Activated naive CD4-positive, alpha-beta T cell treated with anti-CD3 and anti-CD28 coated beads for 36 hours (primary cell): Measurements from ENCODE around the gene IQCB1. TPM values are rescaled to one million over a fixed set of nuclear protein-coding genes. Genes with fewer than 3 reads are reported as not detected.
"Not testable (repeated sequence)": the region's sequence is repeated elsewhere in the genome, so short reads cannot be mapped to it uniquely, and the experiment has no call there.

Source experiments
- CTCF ChIA-PET: fragments of 350-600 bp; sonication (Branson Sonifier 250); formaldehyde crosslinking; loops from one replicate; lab custom pipeline; 2021; ENCODE audit warnings: antibody characterized with exemption; lab: Charles Lee
- DNase-seq: peaks from one replicate; pipeline ENCODE4 v3.0.0-alpha.2; 2020
- H3K27ac Mint-ChIP-seq: one replicate; pipeline ENCODE4 v1.8.0; 2021; ENCODE audit warnings: mild to moderate bottlenecking, mixed read lengths
- H3K27me3 Mint-ChIP-seq: one replicate; pipeline ENCODE4 v1.8.0; 2021; ENCODE audit warnings: low read depth, mixed read lengths
- H3K36me3 Mint-ChIP-seq: one replicate; pipeline ENCODE4 v1.8.0; 2021; ENCODE audit warnings: low read depth, mixed read lengths
- H3K4me1 Mint-ChIP-seq: one replicate; pipeline ENCODE4 v1.8.0; 2021; ENCODE audit warnings: low read depth, mixed read lengths
- H3K4me3 Mint-ChIP-seq: one replicate; pipeline ENCODE4 v1.8.0; 2021; ENCODE audit warnings: mild to moderate bottlenecking, moderate library complexity, mixed read lengths
- H3K9me3 Mint-ChIP-seq: one replicate; pipeline ENCODE4 v1.8.0; 2021; ENCODE audit warnings: mixed read lengths
- intact Hi-C: fragments of 100-400 bp; cut with micrococcal nuclease; formaldehyde crosslinking; loops from one replicate; pipeline ENCODE4 v1.15.1; 2023
- total RNA-seq, 2 experiments: library from RNA; stranded (reverse); gene quantifications; one replicate each; pipeline ENCODE4 v1.2.3, GENCODE V29; 2021

The IQCB1 gene
- total RNA-seq: 10 to 100 TPM; 36.5 to 37.8 TPM

- Mint-ChIP-seq H3K4me3 (peak within 1 kb of the TSS; percentile 95), H3K4me1 (peaks cover 36% of the 10 kb centered on the region), H3K27me3 (no peaks in the 10 kb centered on the region), H3K36me3 (peaks cover 31% of the 10 kb centered on the region), H3K9me3 (no peaks in the 10 kb centered on the region), H3K27ac (peak within 1 kb of the TSS; percentile 88)
- intact Hi-C loops: loop anchor here (1.0 to 10.0 kb wide), 14 partner anchors 86 to 1750 kb away; partner anchors contain the start of genes FAM162A, GOLGB1, GSK3B and GTF2E1
- peak; percentile 97 for DNase-seq
- CTCF ChIA-PET: interaction anchor here (0.6 kb wide), 1 partner anchor 162 kb away, joined by 3 read pairs; no protein-coding TSS in a partner anchor
These were observed at the start of gene IQCB1, which contains the start of gene EAF2 for GRCh38 chr3:121834671-121835464. TSS of gene IQCB1 (minus strand) at chr3:121835060. CDS start at chr3:121828960, 6,100 bp downstream. TSS of gene EAF2 (plus strand) at chr3:121835209. CDS start at chr3:121835286, 77 bp downstream.

- Mint-ChIP-seq H3K27ac (no peak overlapping the region), H3K9me3 (no peaks in the 10 kb centered on the region), H3K36me3 (no peaks in the 10 kb centered on the region), H3K4me1 (no peaks in the 10 kb centered on the region), H3K4me3 (no peak overlapping the region), H3K27me3 (no peaks in the 10 kb centered on the region)
- CTCF ChIA-PET: interaction anchor here (0.9 to 1.1 kb wide), 2 partner anchors 9 to 375 kb away, joined by 3 read pairs; no protein-coding TSS in a partner anchor
- no peak for DNase-seq
- intact Hi-C loops: loop anchor here (1.0 to 2.0 kb wide), 6 partner anchors 112 to 417 kb away; no protein-coding TSS in a partner anchor
These were observed 48.6 kb upstream of the IQCB1 start for GRCh38 chr3:121883507-121883906.

- Mint-ChIP-seq H3K4me3 (no peak overlapping the region), H3K27ac (no peak overlapping the region), H3K27me3 (no peaks in the 10 kb centered on the region), H3K4me1 (no peaks in the 10 kb centered on the region), H3K36me3 (peaks cover 3% of the 10 kb centered on the region), H3K9me3 (no peaks in the 10 kb centered on the region)
- DNase-seq: no peak
- intact Hi-C loops: no loop called here
- CTCF ChIA-PET: no interaction called here
These were observed 43.6 kb upstream of the IQCB1 start for GRCh38 chr3:121878411-121878810.

GRCh38 chr3:121871430-121871829 lies 36.6 kb upstream of the IQCB1 start:
- no peak for DNase-seq
- Mint-ChIP-seq H3K27me3 (no peaks in the 10 kb centered on the region), H3K27ac (no peak overlapping the region), H3K36me3 (peaks cover 8% of the 10 kb centered on the region), H3K4me1 (peaks cover 6% of the 10 kb centered on the region), H3K9me3 (no peaks in the 10 kb centered on the region), H3K4me3 (no peak overlapping the region)
- CTCF ChIA-PET: no interaction called here
- intact Hi-C loops: no loop called here

GRCh38 chr3:121870717-121871116 lies 35.9 kb upstream of the IQCB1 start:
- peaks cover 6% of the 10 kb centered on the region for H3K4me1 Mint-ChIP-seq
- no peak overlapping the region for H3K4me3 Mint-ChIP-seq
- intact Hi-C loops: no loop called here
- no peaks in the 10 kb centered on the region for H3K9me3 Mint-ChIP-seq
- no peak overlapping the region for H3K27ac Mint-ChIP-seq
- no peaks in the 10 kb centered on the region for H3K27me3 Mint-ChIP-seq
- DNase-seq: no peak
- CTCF ChIA-PET: no interaction called here
- H3K36me3 Mint-ChIP-seq: peaks cover 11% of the 10 kb centered on the region

GRCh38 chr3:121869736-121870135 lies 34.9 kb upstream of the IQCB1 start:
- Mint-ChIP-seq H3K4me1 (peaks cover 6% of the 10 kb centered on the region), H3K4me3 (no peak overlapping the region), H3K27ac (no peak overlapping the region), H3K9me3 (no peaks in the 10 kb centered on the region), H3K27me3 (no peaks in the 10 kb centered on the region), H3K36me3 (peaks cover 12% of the 10 kb centered on the region)
- DNase-seq: no peak
- CTCF ChIA-PET: no interaction called here
- intact Hi-C loops: no loop called here

- CTCF ChIA-PET: no interaction called here
- Mint-ChIP-seq H3K27ac (no peak overlapping the region), H3K4me1 (no peaks in the 10 kb centered on the region), H3K4me3 (no peak overlapping the region), H3K27me3 (no peaks in the 10 kb centered on the region), H3K36me3 (peaks cover 37% of the 10 kb centered on the region), H3K9me3 (no peaks in the 10 kb centered on the region)
- intact Hi-C loops: no loop called here
- no peak for DNase-seq
These were observed 28.9 kb upstream of the IQCB1 start for GRCh38 chr3:121863801-121864200.

- CTCF ChIA-PET, DNase-seq, H3K4me1 Mint-ChIP-seq, H3K27ac Mint-ChIP-seq, H3K9me3 Mint-ChIP-seq, intact Hi-C loops, H3K27me3 Mint-ChIP-seq, H3K4me3 Mint-ChIP-seq: not testable (repeated sequence)
- H3K36me3 Mint-ChIP-seq: peaks cover 41% of the 10 kb centered on the region
These were observed 28.4 kb upstream of the IQCB1 start for GRCh38 chr3:121863247-121863646.

- CTCF ChIA-PET: interaction anchor here (0.6 kb wide), 1 partner anchor 385 kb away, joined by 3 read pairs; no protein-coding TSS in a partner anchor
- H3K27me3 Mint-ChIP-seq, DNase-seq, H3K9me3 Mint-ChIP-seq, intact Hi-C loops, H3K27ac Mint-ChIP-seq, H3K4me3 Mint-ChIP-seq, H3K4me1 Mint-ChIP-seq: not testable (repeated sequence)
- H3K36me3 Mint-ChIP-seq: peaks cover 38% of the 10 kb centered on the region
These were observed 22.9 kb upstream of the IQCB1 start for GRCh38 chr3:121857778-121858177.

- peaks cover 27% of the 10 kb centered on the region for H3K36me3 Mint-ChIP-seq
- H3K27ac Mint-ChIP-seq: no peak overlapping the region
- CTCF ChIA-PET: no interaction called here
These were observed 20.7 kb upstream of the IQCB1 start for GRCh38 chr3:121855555-121855954.

GRCh38 chr3:121852256-121852655 lies 17.4 kb upstream of the IQCB1 start:
- Mint-ChIP-seq H3K4me3 (no peak overlapping the region), H3K9me3 (no peaks in the 10 kb centered on the region), H3K27ac (no peak overlapping the region), H3K27me3 (no peaks in the 10 kb centered on the region), H3K4me1 (no peaks in the 10 kb centered on the region), H3K36me3 (peaks cover 6% of the 10 kb centered on the region)
- intact Hi-C loops: loop anchor here (5.0 kb wide), 1 partner anchor 305 kb away; the partner anchor contains the start of gene POLQ
- CTCF ChIA-PET: interaction anchor here (0.6 kb wide), 1 partner anchor 1285 kb away, joined by 4 read pairs; no protein-coding TSS in a partner anchor
- DNase-seq: no peak

More at GRCh38 chr3:121855555-121855954, 20.7 kb upstream of the IQCB1 start:
- Mint-ChIP-seq H3K27me3 (no peaks in the 10 kb centered on the region), H3K4me1 (no peaks in the 10 kb centered on the region), H3K4me3 (no peak overlapping the region), H3K9me3 (peaks cover 3% of the 10 kb centered on the region)
- intact Hi-C loops: loop anchor here (1.0 kb wide), 1 partner anchor 237 kb away; no protein-coding TSS in a partner anchor
- peak; percentile 5 for DNase-seq

- no peaks in the 10 kb centered on the region for H3K9me3 Mint-ChIP-seq
- no peak overlapping the region for H3K27ac Mint-ChIP-seq
- no peak overlapping the region for H3K4me3 Mint-ChIP-seq
- intact Hi-C loops: no loop called here
- no peaks in the 10 kb centered on the region for H3K4me1 Mint-ChIP-seq
- CTCF ChIA-PET: no interaction called here
- peaks cover 9% of the 10 kb centered on the region for H3K36me3 Mint-ChIP-seq
- H3K27me3 Mint-ChIP-seq: no peaks in the 10 kb centered on the region
- no peak for DNase-seq
These were observed 10.0 kb upstream of the IQCB1 start for GRCh38 chr3:121844892-121845291.
